HEK293 (cell line): ENCODE measurements around the gene MTMR6.

ENCODE experiments used
- CTCF ChIA-PET: fragments of 350-600 bp; formaldehyde crosslinking; extraction: SDS; loops from one replicate; lab custom pipeline; 2021; ENCODE audit warnings: antibody characterized with exemption; lab: Yijun Ruan, JAX
- POLR2A ChIA-PET: fragments of 300-600 bp; formaldehyde crosslinking; extraction: SDS; loops from one replicate; lab custom pipeline; 2020; ENCODE audit warnings: antibody characterized with exemption, inconsistent platforms; lab: Yijun Ruan, JAX
- H3K27ac ChIP-seq: fragments of 200-500 bp; sonication (Bioruptor generic); 2 replicates; pipeline ENCODE4 v1.5.1; 2014; ENCODE audit warnings: low read depth, low read length, control low read depth, inconsistent platforms; ENCODE audit errors: extremely low read depth
- H3K36me3 ChIP-seq, 2 experiments: fragments of 200-500 bp in 1 of 2; sonication (Bioruptor generic) in 1 of 2; 1 replicate in 1 of 2; 2 replicates in 1 of 2; pipeline ENCODE4 v1.5.1; 2014 to 2017; ENCODE audit warnings: inconsistent platforms in 2 of 2, low read length in 2 of 2; ENCODE audit not compliant: control insufficient read depth in 2 of 2, insufficient read depth in 1 of 2
- H3K4me1 ChIP-seq: fragments of 200-500 bp; sonication (Bioruptor generic); 2 replicates; pipeline ENCODE4 v1.5.1; 2014; ENCODE audit warnings: mild to moderate bottlenecking, low read length, inconsistent platforms; ENCODE audit not compliant: control insufficient read depth, insufficient read depth
- H3K4me3 ChIP-seq: 2 replicates; pipeline ENCODE4 v1.5.1; 2011; ENCODE audit warnings: low read depth, mild to moderate bottlenecking, control low read depth, low read length, moderate library complexity
- H3K9me3 ChIP-seq: fragments of 200-500 bp; sonication (Bioruptor generic); 2 replicates; pipeline ENCODE4 v1.5.1; 2014; ENCODE audit warnings: low read depth, low read length, inconsistent platforms; ENCODE audit not compliant: control insufficient read depth, insufficient read depth
- KLF1 ChIP-seq: fragments of 450-650 bp; formaldehyde crosslinking; IDR thresholded peaks from 2 replicates; pipeline ENCODE4 v1.5.1; 2016; ENCODE audit warnings: missing biosample characterization, missing genetic modification characterization
- KLF8 ChIP-seq: fragments of 450-650 bp; formaldehyde crosslinking; IDR thresholded peaks from 2 replicates; pipeline ENCODE4 v1.5.1; 2016; ENCODE audit warnings: missing biosample characterization, missing genetic modification characterization
- MYNN ChIP-seq: fragments of 450-650 bp; formaldehyde crosslinking; IDR thresholded peaks from 2 replicates; pipeline ENCODE4 v1.5.1; 2016; ENCODE audit warnings: missing biosample characterization, missing genetic modification characterization, borderline replicate concordance
- RBAK ChIP-seq: fragments of 450-650 bp; formaldehyde crosslinking; IDR thresholded peaks from 2 replicates; pipeline ENCODE4 v1.5.1; 2016; ENCODE audit warnings: missing biosample characterization, missing genetic modification characterization
- TRIM28 ChIP-seq: IDR thresholded peaks from 2 replicates; pipeline ENCODE4 v1.6.1; 2011; ENCODE audit warnings: low read length, control low read depth, borderline replicate concordance
- YY1 ChIP-seq: fragments of 450-650 bp; formaldehyde crosslinking; IDR thresholded peaks from 2 replicates; pipeline ENCODE4 v1.5.1; 2018; ENCODE audit warnings: missing biosample characterization, missing genetic modification characterization
- ZBTB20 ChIP-seq: fragments of 450-650 bp; formaldehyde crosslinking; IDR thresholded peaks from 2 replicates; pipeline ENCODE4 v1.5.1; 2016; ENCODE audit warnings: missing biosample characterization, missing genetic modification characterization
- ZEB2 ChIP-seq: fragments of 450-650 bp; formaldehyde crosslinking; IDR thresholded peaks from 2 replicates; pipeline ENCODE4 v1.5.1; 2016; ENCODE audit warnings: missing biosample characterization, missing genetic modification characterization
- ZFHX2 ChIP-seq: fragments of 450-650 bp; formaldehyde crosslinking; conservative IDR thresholded peaks from 2 replicates; pipeline ENCODE4 v1.5.1; 2016; ENCODE audit warnings: missing biosample characterization, missing genetic modification characterization
- ZFP41 ChIP-seq: fragments of 450-650 bp; formaldehyde crosslinking; IDR thresholded peaks from 2 replicates; pipeline ENCODE4 v1.5.1; 2016; ENCODE audit warnings: missing biosample characterization, missing genetic modification characterization, borderline replicate concordance
- ZNF146 ChIP-seq: fragments of 450-650 bp; formaldehyde crosslinking; IDR thresholded peaks from 2 replicates; pipeline ENCODE4 v1.5.1; 2016; ENCODE audit warnings: missing biosample characterization, missing genetic modification characterization
- ZNF169 ChIP-seq: fragments of 450-650 bp; formaldehyde crosslinking; IDR thresholded peaks from 2 replicates; pipeline ENCODE4 v1.5.1; 2016; ENCODE audit warnings: missing biosample characterization, missing genetic modification characterization
- ZNF221 ChIP-seq: fragments of 450-650 bp; formaldehyde crosslinking; IDR thresholded peaks from 2 replicates; pipeline ENCODE4 v1.5.1; 2017; ENCODE audit warnings: missing biosample characterization, missing genetic modification characterization, borderline replicate concordance
- ZNF223 ChIP-seq: fragments of 450-650 bp; formaldehyde crosslinking; IDR thresholded peaks from 2 replicates; pipeline ENCODE4 v1.5.1; 2016; ENCODE audit warnings: missing biosample characterization, missing genetic modification characterization
- ZNF23 ChIP-seq: fragments of 450-650 bp; formaldehyde crosslinking; IDR thresholded peaks from 2 replicates; pipeline ENCODE4 v1.5.1; 2016; ENCODE audit warnings: missing biosample characterization, missing genetic modification characterization, borderline replicate concordance
- ZNF391 ChIP-seq: fragments of 450-650 bp; formaldehyde crosslinking; IDR thresholded peaks from 2 replicates; pipeline ENCODE4 v1.5.1; 2016; ENCODE audit warnings: low read depth, missing biosample characterization, missing genetic modification characterization, borderline replicate concordance
- ZNF404 ChIP-seq: fragments of 450-650 bp; formaldehyde crosslinking; IDR thresholded peaks from 2 replicates; pipeline ENCODE4 v1.5.1; 2017; ENCODE audit warnings: missing biosample characterization, missing genetic modification characterization
- ZNF423 ChIP-seq: fragments of 450-650 bp; formaldehyde crosslinking; IDR thresholded peaks from 2 replicates; pipeline ENCODE4 v1.5.1; 2016; ENCODE audit warnings: missing biosample characterization, missing genetic modification characterization
- ZNF521 ChIP-seq: fragments of 450-650 bp; formaldehyde crosslinking; IDR thresholded peaks from 2 replicates; pipeline ENCODE4 v1.5.1; 2017; ENCODE audit warnings: missing biosample characterization, mild to moderate bottlenecking, missing genetic modification characterization
- ZNF560 ChIP-seq: fragments of 450-650 bp; formaldehyde crosslinking; IDR thresholded peaks from 2 replicates; pipeline ENCODE4 v1.5.1; 2017; ENCODE audit warnings: missing biosample characterization, missing genetic modification characterization, borderline replicate concordance
- ZNF792 ChIP-seq: fragments of 450-650 bp; formaldehyde crosslinking; IDR thresholded peaks from 2 replicates; pipeline ENCODE4 v1.5.1; 2016; ENCODE audit warnings: missing biosample characterization, missing genetic modification characterization
- ZNF843 ChIP-seq: fragments of 450-650 bp; formaldehyde crosslinking; IDR thresholded peaks from 2 replicates; pipeline ENCODE4 v1.5.1; 2016; ENCODE audit warnings: missing biosample characterization, missing genetic modification characterization
- TF ChIP-seq, protein P1 (sequence below): fragments of 450-650 bp; formaldehyde crosslinking; IDR thresholded peaks from 2 replicates; pipeline ENCODE4 v1.5.1; 2016; ENCODE audit warnings: missing biosample characterization, missing genetic modification characterization
- TF ChIP-seq, protein P2 (sequence below): fragments of 450-650 bp; formaldehyde crosslinking; IDR thresholded peaks from 2 replicates; pipeline ENCODE4 v1.5.1; 2016; ENCODE audit warnings: missing biosample characterization, missing genetic modification characterization, low read depth
- TF ChIP-seq, protein P3 (sequence below): fragments of 450-650 bp; formaldehyde crosslinking; IDR thresholded peaks from 2 replicates; pipeline ENCODE4 v1.5.1; 2016; ENCODE audit warnings: missing biosample characterization, missing genetic modification characterization, borderline replicate concordance
- TF ChIP-seq, protein P4 (sequence below): fragments of 450-650 bp; formaldehyde crosslinking; IDR thresholded peaks from 2 replicates; pipeline ENCODE4 v1.5.1; 2016; ENCODE audit warnings: missing biosample characterization, missing genetic modification characterization
- TF ChIP-seq, protein P5 (sequence below): fragments of 450-650 bp; formaldehyde crosslinking; IDR thresholded peaks from 2 replicates; pipeline ENCODE4 v1.5.1; 2017; ENCODE audit warnings: missing biosample characterization, missing genetic modification characterization

The MTMR6 gene

DNA sequence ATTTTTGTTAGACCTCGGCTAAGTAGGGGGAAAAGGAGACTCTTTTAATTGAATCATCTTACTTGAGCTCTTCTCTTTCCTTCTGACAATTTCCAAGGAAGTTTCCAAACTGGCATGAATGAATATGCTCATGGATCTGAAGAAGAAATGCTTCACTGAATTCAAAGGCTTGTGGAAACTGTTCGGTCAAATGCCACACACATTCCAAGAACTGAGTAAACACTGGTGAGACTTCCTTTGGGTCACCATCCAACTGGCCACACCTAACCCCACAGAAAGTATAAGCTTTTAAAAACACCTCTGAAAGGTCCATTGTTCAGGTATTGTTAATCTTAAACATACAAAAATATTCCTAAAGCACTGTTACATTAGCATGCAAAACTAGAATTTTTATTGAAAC, 33.6 kb downstream of the MTMR6 start:
- no peaks in the 10 kb centered on the region for H3K9me3 ChIP-seq
- no peak overlapping the region for H3K27ac ChIP-seq
- ChIA-PET POLR2A (no interaction called here), CTCF (interaction anchor here (1.2 to 1.3 kb wide), 2 partner anchors 34 to 141 kb away, joined by 3 to 5 read pairs; no protein-coding TSS in a partner anchor)
- TF ChIP-seq ZNF521 (tag by site-specific recombination) (no peak), TRIM28 (no peak), ZBTB20 (tag by site-specific recombination) (no peak), ZNF146 (tag by site-specific recombination) (no peak), ZNF23 (tag by site-specific recombination) (no peak), ZNF843 (tag by site-specific recombination) (no peak), ZNF404 (no peak), ZFHX2 (no peak), ZNF169 (no peak), KLF8 (tag by site-specific recombination) (no peak), ZNF223 (tag by site-specific recombination) (no peak), ZNF391 (tag by site-specific recombination) (no peak), RBAK (tag by site-specific recombination) (no peak), ZNF423 (no peak), ZEB2 (tag by site-specific recombination) (no peak)
- TF ChIP-seq, protein P1, sequence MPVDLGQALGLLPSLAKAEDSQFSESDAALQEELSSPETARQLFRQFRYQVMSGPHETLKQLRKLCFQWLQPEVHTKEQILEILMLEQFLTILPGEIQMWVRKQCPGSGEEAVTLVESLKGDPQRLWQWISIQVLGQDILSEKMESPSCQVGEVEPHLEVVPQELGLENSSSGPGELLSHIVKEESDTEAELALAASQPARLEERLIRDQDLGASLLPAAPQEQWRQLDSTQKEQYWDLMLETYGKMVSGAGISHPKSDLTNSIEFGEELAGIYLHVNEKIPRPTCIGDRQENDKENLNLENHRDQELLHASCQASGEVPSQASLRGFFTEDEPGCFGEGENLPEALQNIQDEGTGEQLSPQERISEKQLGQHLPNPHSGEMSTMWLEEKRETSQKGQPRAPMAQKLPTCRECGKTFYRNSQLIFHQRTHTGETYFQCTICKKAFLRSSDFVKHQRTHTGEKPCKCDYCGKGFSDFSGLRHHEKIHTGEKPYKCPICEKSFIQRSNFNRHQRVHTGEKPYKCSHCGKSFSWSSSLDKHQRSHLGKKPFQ: no peak
- TF ChIP-seq, protein P2, sequence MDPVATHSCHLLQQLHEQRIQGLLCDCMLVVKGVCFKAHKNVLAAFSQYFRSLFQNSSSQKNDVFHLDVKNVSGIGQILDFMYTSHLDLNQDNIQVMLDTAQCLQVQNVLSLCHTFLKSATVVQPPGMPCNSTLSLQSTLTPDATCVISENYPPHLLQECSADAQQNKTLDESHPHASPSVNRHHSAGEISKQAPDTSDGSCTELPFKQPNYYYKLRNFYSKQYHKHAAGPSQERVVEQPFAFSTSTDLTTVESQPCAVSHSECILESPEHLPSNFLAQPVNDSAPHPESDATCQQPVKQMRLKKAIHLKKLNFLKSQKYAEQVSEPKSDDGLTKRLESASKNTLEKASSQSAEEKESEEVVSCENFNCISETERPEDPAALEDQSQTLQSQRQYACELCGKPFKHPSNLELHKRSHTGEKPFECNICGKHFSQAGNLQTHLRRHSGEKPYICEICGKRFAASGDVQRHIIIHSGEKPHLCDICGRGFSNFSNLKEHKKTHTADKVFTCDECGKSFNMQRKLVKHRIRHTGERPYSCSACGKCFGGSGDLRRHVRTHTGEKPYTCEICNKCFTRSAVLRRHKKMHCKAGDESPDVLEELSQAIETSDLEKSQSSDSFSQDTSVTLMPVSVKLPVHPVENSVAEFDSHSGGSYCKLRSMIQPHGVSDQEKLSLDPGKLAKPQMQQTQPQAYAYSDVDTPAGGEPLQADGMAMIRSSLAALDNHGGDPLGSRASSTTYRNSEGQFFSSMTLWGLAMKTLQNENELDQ (tag by site-specific recombination): no peak
- H3K36me3 ChIP-seq: peaks cover 3 to 58% of the 10 kb centered on the region in 2 experiments
- H3K4me3 ChIP-seq: no peak overlapping the region
- no peaks in the 10 kb centered on the region for H3K4me1 ChIP-seq

DNA sequence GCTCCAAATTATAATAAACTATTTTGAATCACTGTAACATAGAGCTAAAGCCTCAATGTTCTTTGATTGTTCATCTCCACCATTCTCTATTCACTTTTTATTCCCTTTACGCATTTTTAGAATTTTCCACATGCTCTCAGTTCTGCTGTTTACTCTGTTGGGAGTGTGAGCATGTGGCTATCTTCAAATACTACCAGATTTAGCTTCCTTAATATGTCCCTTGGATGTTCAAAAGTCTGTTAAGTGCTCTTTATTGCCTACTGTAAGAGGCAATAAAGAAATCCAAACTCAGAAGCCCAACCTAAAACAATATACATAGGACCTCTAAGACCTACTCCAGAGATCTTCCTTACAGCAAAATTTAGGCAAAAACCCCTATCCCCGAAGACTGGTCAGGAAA, 34.5 kb downstream of the MTMR6 start:
- Histone ChIP-seq H3K4me1 (no peaks in the 10 kb centered on the region), H3K4me3 (no peak overlapping the region), H3K36me3 (peaks cover 3 to 55% of the 10 kb centered on the region in 2 experiments), H3K9me3 (no peaks in the 10 kb centered on the region), H3K27ac (no peak overlapping the region)
- CTCF ChIA-PET: interaction anchor here (1.2 to 1.3 kb wide), 2 partner anchors 35 to 140 kb away, joined by 3 to 5 read pairs; no protein-coding TSS in a partner anchor
- POLR2A ChIA-PET: no interaction called here
- TF ChIP-seq ZNF560 (no peak), ZFP41 (tag by site-specific recombination) (no peak), YY1 (tag by site-specific recombination) (no peak), ZNF221 (tag by site-specific recombination) (no peak), KLF1 (no peak), ZNF792 (tag by site-specific recombination) (no peak), MYNN (tag by site-specific recombination) (no peak)
- TF ChIP-seq, protein P3, sequence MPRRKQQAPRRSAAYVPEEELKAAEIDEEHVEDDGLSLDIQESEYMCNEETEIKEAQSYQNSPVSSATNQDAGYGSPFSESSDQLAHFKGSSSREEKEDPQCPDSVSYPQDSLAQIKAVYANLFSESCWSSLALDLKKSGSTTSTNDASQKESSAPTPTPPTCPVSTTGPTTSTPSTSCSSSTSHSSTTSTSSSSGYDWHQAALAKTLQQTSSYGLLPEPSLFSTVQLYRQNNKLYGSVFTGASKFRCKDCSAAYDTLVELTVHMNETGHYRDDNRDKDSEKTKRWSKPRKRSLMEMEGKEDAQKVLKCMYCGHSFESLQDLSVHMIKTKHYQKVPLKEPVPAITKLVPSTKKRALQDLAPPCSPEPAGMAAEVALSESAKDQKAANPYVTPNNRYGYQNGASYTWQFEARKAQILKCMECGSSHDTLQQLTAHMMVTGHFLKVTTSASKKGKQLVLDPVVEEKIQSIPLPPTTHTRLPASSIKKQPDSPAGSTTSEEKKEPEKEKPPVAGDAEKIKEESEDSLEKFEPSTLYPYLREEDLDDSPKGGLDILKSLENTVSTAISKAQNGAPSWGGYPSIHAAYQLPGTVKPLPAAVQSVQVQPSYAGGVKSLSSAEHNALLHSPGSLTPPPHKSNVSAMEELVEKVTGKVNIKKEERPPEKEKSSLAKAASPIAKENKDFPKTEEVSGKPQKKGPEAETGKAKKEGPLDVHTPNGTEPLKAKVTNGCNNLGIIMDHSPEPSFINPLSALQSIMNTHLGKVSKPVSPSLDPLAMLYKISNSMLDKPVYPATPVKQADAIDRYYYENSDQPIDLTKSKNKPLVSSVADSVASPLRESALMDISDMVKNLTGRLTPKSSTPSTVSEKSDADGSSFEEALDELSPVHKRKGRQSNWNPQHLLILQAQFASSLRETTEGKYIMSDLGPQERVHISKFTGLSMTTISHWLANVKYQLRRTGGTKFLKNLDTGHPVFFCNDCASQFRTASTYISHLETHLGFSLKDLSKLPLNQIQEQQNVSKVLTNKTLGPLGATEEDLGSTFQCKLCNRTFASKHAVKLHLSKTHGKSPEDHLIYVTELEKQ (tag by site-specific recombination): no peak
- TF ChIP-seq, protein P4, sequence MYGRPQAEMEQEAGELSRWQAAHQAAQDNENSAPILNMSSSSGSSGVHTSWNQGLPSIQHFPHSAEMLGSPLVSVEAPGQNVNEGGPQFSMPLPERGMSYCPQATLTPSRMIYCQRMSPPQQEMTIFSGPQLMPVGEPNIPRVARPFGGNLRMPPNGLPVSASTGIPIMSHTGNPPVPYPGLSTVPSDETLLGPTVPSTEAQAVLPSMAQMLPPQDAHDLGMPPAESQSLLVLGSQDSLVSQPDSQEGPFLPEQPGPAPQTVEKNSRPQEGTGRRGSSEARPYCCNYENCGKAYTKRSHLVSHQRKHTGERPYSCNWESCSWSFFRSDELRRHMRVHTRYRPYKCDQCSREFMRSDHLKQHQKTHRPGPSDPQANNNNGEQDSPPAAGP: no peak
- TF ChIP-seq, protein P5, sequence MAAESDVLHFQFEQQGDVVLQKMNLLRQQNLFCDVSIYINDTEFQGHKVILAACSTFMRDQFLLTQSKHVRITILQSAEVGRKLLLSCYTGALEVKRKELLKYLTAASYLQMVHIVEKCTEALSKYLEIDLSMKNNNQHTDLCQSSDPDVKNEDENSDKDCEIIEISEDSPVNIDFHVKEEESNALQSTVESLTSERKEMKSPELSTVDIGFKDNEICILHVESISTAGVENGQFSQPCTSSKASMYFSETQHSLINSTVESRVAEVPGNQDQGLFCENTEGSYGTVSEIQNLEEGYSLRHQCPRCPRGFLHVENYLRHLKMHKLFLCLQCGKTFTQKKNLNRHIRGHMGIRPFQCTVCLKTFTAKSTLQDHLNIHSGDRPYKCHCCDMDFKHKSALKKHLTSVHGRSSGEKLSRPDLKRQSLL (tag by site-specific recombination): no peak
